Loucy (cell line): ENCODE data around the gene SETBP1.

ENCODE experiments used
- H2AFZ ChIP-seq: fragments of 200-600 bp; sonication (generic); 2 replicates; pipeline ENCODE4 v1.6.0; 2016; ENCODE audit warnings: antibody characterized with exemption, mild to moderate bottlenecking, low read length, moderate library complexity
- H3F3A ChIP-seq: fragments of 200-600 bp; 2 replicates; pipeline ENCODE4 v1.6.0; 2016; ENCODE audit warnings: antibody characterized with exemption, low read depth, mild to moderate bottlenecking
- H3K27me3 ChIP-seq: fragments of 200-600 bp; sonication (generic); 2 replicates; pipeline ENCODE4 v1.6.1; 2014; ENCODE audit warnings: low read length, mild to moderate bottlenecking; ENCODE audit not compliant: insufficient read depth, poor library complexity, severe bottlenecking
- H3K36me3 ChIP-seq: fragments of 200-600 bp; sonication (generic); 2 replicates; pipeline ENCODE4 v1.6.1; 2016; ENCODE audit warnings: low read length; ENCODE audit not compliant: insufficient read depth
- H3K4me1 ChIP-seq: fragments of 200-600 bp; sonication (generic); 2 replicates; pipeline ENCODE4 v1.5.1; 2014; ENCODE audit warnings: low read length, mild to moderate bottlenecking; ENCODE audit not compliant: insufficient read depth, poor library complexity, severe bottlenecking
- H3K4me2 ChIP-seq: fragments of 200-600 bp; sonication (generic); 2 replicates; pipeline ENCODE4 v1.6.0; 2014; ENCODE audit warnings: antibody characterized with exemption, low read length, low read depth, mild to moderate bottlenecking; ENCODE audit not compliant: poor library complexity, severe bottlenecking
- H3K4me3 ChIP-seq: fragments of 200-600 bp; sonication (generic); 2 replicates; pipeline ENCODE4 v1.5.1; 2014; ENCODE audit warnings: low read length, mild to moderate bottlenecking, mixed read lengths; ENCODE audit not compliant: poor library complexity, severe bottlenecking
- H3K79me2 ChIP-seq: fragments of 200-600 bp; sonication (generic); 2 replicates; pipeline ENCODE4 v1.6.1; 2014; ENCODE audit warnings: low read length; ENCODE audit not compliant: insufficient read depth
- H3K9ac ChIP-seq: fragments of 200-600 bp; sonication (generic); 2 replicates; pipeline ENCODE4 v1.6.0; 2014; ENCODE audit warnings: mild to moderate bottlenecking, low read depth, low read length, moderate library complexity; ENCODE audit not compliant: poor library complexity, severe bottlenecking
- H3K9me2 ChIP-seq: fragments of 200-600 bp; sonication (generic); replicated peaks from 2 replicates; pipeline ENCODE4 v1.6.1; 2016; ENCODE audit warnings: low read depth, low read length, mixed read lengths
- H3K9me3 ChIP-seq: fragments of 200-600 bp; sonication (generic); 2 replicates; pipeline ENCODE4 v1.6.1; 2014; ENCODE audit warnings: mild to moderate bottlenecking, antibody characterized with exemption, low read length, low read depth; ENCODE audit not compliant: insufficient read depth
- H4K20me1 ChIP-seq: fragments of 200-600 bp; sonication (generic); 2 replicates; pipeline ENCODE4 v1.6.0; 2014; ENCODE audit warnings: antibody characterized with exemption, low read length, mild to moderate bottlenecking; ENCODE audit not compliant: insufficient read depth, poor library complexity, severe bottlenecking
- CTCF ChIP-seq: fragments of 200-600 bp; sonication (generic); conservative IDR thresholded peaks from 2 replicates; pipeline ENCODE4 v1.5.1; 2014; ENCODE audit warnings: mild to moderate bottlenecking, antibody characterized with exemption, low read length
- EZH2phosphoT487 ChIP-seq: fragments of 200-600 bp; IDR thresholded peaks from 2 replicates; pipeline ENCODE4 v1.6.1; 2018; ENCODE audit warnings: antibody characterized with exemption, mild to moderate bottlenecking, moderate library complexity, borderline replicate concordance

SETBP1 gene

GRCh38 chr18:44732599-44732998 lies 51.9 kb downstream of the SETBP1 start:
- no peak overlapping the region for H2AFZ ChIP-seq
- H3K4me3 ChIP-seq: no peak overlapping the region
- H3F3A ChIP-seq: peaks cover 13% of the 10 kb centered on the region
- H3K4me2 ChIP-seq: no peak overlapping the region
- H3K9me2 ChIP-seq: no peaks in the 10 kb centered on the region
- peaks cover 56% of the 10 kb centered on the region for H4K20me1 ChIP-seq
- peaks cover 83% of the 10 kb centered on the region for H3K79me2 ChIP-seq
- TF ChIP-seq CTCF: no peak
- no peak for TF ChIP-seq EZH2phosphoT487
- no peaks in the 10 kb centered on the region for H3K27me3 ChIP-seq
- H3K4me1 ChIP-seq: peaks cover 54% of the 10 kb centered on the region
- no peak overlapping the region for H3K9ac ChIP-seq
- no peaks in the 10 kb centered on the region for H3K9me3 ChIP-seq
- peaks cover 24% of the 10 kb centered on the region; the same call in 1 of the 2 replicates for H3K36me3 ChIP-seq

GRCh38 chr18:44733069-44733753 lies 52.5 kb downstream of the SETBP1 start:
- Histone ChIP-seq H3K36me3 (peaks cover 30% of the 10 kb centered on the region), H3K4me2 (no peak overlapping the region)

GRCh38 chr18:44733754-44734465 lies 53.2 kb downstream of the SETBP1 start:
- Histone ChIP-seq H4K20me1 (peaks cover 45% of the 10 kb centered on the region), H3K9ac (no peak overlapping the region), H3K4me2 (no peak overlapping the region), H3K9me3 (no peaks in the 10 kb centered on the region), H3F3A (peaks cover 13% of the 10 kb centered on the region), H3K36me3 (peaks cover 31% of the 10 kb centered on the region), H3K9me2 (no peaks in the 10 kb centered on the region), H3K4me3 (no peak overlapping the region), H3K27me3 (no peaks in the 10 kb centered on the region), H3K79me2 (peaks cover 72% of the 10 kb centered on the region; the same call in 1 of the 2 replicates), H2AFZ (no peak overlapping the region), H3K4me1 (peaks cover 41% of the 10 kb centered on the region)
- TF ChIP-seq CTCF (no peak), EZH2phosphoT487 (no peak)

More at GRCh38 chr18:44733069-44733753, 52.5 kb downstream of the SETBP1 start:
- Histone ChIP-seq H3K9ac (no peak overlapping the region), H3F3A (peaks cover 13% of the 10 kb centered on the region), H3K4me1 (peaks cover 48% of the 10 kb centered on the region), H4K20me1 (peaks cover 52% of the 10 kb centered on the region), H3K79me2 (peaks cover 78% of the 10 kb centered on the region), H3K9me3 (no peaks in the 10 kb centered on the region), H2AFZ (no peak overlapping the region), H3K4me3 (no peak overlapping the region), H3K9me2 (no peaks in the 10 kb centered on the region), H3K27me3 (no peaks in the 10 kb centered on the region)
- TF ChIP-seq EZH2phosphoT487: no peak
